Astrocyte of the hippocampus (primary cell): ENCODE measurements around the gene RESF1.

Experiments used
- DNase-seq: peaks from one replicate; pipeline ENCODE4 v3.0.0; 2011; ENCODE audit warnings: low read depth, low spot score

The RESF1 gene

DNA sequence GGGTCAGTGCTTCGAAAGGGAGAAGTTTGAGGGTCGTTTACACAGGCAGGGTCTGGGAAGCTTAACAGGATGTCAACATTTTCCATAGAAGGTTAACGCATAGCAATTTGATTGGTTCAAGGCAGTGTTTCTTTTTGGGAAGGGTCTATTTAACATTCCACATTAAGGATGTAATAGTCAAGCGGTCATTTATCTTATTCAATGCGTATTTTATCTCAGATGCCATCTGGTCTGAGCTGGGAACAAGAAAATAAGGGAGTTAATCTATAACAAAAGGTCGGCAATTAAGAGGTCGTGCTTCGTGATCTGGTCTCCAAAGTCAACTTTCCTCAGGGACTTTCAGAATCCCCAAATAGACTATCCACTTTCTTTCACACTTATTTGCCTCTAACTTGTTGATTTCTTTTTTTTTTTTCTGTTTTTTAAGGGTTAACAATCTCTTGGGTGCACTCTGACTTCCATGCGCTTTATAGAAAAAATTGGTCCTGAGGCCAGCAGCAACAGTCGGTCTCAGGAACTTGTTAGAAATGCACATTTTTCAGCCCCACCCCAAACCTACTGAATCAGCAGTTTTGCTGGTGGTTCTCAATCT lies 550 bp upstream of the RESF1 start:
- peak; percentile 4 for DNase-seq

DNA sequence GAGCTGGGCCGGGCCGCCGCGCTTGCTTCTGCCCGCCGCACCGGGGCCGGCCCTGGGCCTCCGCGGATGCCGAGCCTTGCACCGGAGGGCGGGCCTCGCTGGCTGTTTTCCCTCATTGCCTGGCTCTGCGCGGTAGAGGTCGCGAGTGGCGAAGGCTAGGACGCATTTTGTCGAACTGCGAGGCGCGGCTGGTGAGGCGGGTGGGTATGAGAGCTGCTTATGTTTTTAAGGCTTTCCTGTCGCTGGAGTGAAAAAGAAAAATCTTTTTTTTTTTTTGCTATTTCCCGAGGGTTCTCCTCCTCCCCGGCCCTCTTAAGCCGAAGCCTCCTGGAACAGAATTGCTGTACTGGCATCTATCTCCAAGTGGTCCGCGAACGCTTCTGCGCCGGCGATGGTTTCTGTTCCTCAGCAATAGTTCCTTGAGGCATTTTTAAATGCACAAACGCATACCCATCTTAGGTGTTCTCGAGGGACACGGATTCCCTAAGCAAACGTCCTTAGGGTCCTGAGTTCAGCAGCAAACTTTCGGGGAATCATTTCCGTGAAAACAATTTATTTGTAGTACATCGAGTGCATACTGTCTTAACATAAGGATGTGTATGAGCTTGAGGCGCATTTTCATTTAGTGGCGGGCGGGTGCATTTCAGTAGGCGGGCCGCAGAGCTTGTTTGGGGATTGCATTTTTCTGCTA lies 631 bp downstream of the RESF1 start:
- peak; percentile 82 for DNase-seq

DNA sequence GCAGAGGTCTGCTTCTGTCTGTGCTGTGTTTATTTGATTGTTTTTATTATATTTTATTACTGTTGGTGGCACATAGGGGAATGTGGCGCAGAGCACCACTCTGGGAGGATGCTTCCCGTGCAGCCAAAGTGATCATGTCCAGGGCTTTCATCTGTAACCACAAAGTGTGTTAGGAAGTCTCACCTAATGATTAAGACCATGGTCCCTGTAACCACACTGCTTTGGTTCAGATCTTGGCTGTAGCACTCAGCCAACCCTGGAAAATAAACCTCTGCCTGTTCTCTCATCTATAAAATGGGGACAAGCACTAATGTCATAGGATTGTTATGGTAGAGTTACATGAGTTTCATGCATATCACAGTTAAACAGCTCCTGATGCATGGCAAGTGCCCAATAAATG lies 1.9 kb downstream of the RESF1 start:
- peak; percentile 3 for DNase-seq

- DNase-seq, result no peak
These were observed 2.9 kb downstream of the RESF1 start for GRCh38 chr12:31962076-31962475.

DNA sequence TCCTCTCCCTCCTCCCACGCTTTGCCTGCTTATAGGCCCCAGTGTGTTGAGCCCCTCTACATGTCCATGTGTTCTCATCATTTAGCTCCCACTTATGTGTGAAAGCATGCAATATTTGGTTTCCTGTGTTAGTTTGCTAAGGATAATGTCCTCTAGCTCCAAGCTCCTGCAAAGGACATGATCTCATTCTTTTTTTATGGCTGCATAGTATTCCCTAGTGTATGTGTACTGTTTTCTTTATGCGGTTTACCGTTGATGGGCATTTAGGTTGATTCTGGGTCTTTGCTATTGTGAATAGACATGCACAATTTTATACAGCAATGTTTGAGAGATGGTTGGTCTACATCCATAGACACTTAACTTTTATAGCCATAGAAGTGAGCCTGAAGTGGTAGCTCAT lies 5.1 kb downstream of the RESF1 start:
- no peak for DNase-seq

- DNase-seq, result no peak
These were observed 5.9 kb downstream of the RESF1 start for GRCh38 chr12:31965090-31965489.

- DNase-seq, result peak; percentile 3
These were observed 7.5 kb downstream of the RESF1 start for GRCh38 chr12:31966558-31967205.

GRCh38 chr12:31967539-31967938 lies 8.3 kb downstream of the RESF1 start:
- no peak for DNase-seq

DNA sequence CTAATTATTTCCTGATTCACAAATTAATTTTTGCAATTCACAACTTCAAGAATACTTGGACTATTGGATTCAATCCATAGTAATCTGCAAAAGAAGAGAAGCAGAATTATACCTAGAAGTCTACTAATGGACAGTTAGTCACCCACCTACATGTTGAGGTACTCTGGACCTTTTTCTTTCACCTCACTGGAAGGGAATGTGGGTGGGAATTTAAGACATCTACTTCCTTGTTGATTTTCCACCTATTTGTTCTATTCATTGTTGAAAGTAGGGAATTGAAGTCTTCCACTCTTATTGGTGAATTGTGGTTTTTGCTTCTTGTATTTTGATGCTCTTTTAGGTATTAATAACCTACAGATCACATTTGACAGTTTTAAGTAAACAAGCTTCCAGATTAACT lies 11.0 kb downstream of the RESF1 start:
- no peak for DNase-seq

DNA sequence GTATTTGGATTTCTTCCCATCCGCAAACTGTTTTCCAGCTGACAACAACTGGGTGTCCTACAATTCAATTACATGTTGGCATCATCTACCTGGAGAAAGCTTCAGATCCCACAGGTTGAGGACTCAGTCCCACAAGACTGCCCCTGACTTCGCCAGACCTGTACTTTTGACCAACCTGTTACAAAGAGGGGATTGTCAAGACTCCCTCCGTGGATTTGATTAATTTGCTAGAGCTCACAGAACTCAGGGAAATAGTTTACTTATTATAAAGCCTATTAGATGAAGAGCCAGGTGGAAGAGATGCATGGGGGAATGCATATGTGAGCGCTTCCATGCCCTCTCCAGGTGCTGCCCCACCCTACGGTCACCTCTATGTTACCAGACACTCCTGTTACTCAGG lies 14.6 kb downstream of the RESF1 start:
- DNase-seq, result no peak

- no peak for DNase-seq
These were observed 15.5 kb downstream of the RESF1 start for GRCh38 chr12:31974673-31975072.

- DNase-seq, result no peak
These were observed 25.8 kb downstream of the RESF1 start for GRCh38 chr12:31984806-31985591.

DNA sequence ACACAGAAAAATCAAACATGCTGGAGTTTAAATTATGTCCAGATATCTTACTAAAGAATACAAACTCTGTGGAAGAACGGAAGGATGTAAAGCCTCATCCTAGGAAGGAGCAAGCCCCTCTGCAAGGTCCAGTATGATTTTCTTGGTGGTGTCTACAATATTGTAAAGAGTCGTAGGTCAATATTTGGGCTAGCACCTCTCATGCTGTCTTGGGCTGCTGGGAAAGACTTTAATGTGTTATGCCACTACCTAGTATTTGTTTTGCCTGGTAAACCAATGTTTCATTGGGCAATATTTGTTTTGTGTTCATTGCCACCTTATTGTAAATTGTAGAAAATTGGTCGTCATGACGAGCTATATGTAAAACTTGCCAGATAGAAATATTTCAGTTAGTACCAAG lies 26.6 kb downstream of the RESF1 start:
- peak; percentile 24 for DNase-seq

DNA sequence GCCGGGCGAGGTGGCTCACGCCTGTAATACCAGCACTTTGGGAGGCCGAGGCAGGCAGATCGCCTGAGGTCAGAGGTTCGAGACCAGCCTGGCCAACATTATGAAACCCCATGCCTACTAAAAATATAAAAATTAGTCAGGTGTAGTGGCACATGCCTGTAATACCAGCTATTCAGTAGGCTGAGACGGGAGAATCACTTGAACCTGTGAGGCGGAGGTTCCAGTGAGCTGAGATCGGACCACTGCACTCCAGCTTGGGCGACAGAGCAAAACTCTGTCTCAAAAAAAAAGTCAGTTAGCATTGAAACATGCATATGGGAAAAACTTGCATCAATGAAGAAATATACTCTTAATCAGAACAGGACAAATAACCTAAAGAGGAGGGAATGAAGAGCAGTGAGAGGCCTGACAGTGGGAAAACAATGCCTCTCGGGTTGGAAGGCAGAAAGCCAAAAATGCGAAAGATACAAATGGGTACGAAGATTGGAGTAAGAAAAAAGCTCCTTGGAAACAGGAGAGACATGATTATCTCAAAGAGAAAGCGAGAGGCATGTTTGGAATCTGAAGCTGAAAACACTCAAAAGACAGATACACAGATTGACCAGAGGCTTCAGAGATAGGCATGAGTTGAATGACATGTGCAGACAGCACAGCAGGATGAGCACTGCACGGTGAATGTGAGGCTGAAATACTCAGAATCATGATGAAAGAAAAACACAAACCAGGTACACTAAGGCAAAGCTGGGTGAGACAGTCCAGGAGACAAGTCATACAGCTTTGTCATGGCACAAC lies 30.6 kb downstream of the RESF1 start:
- peak; percentile 30 for DNase-seq

GRCh38 chr12:31991146-31991545 lies 31.9 kb downstream of the RESF1 start:
- no peak for DNase-seq

DNA sequence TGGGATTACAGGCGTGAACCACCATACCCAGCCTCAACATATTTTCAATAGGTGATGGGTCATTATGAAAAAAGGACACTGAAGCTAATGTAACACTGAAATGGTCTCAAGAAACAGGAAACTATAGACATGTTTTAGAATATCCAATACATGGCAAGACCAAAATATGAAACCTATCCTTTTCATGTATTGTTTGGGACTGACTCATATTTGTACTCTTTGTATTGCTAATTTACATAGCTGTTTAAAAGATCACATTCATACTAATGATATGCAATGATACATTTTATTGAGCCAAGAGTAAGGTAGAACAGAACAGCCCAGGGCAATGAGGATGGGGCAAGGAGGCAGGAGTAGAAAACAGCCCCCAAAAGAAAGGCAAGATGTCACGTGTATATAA lies 32.6 kb downstream of the RESF1 start:
- DNase-seq, result no peak

DNA sequence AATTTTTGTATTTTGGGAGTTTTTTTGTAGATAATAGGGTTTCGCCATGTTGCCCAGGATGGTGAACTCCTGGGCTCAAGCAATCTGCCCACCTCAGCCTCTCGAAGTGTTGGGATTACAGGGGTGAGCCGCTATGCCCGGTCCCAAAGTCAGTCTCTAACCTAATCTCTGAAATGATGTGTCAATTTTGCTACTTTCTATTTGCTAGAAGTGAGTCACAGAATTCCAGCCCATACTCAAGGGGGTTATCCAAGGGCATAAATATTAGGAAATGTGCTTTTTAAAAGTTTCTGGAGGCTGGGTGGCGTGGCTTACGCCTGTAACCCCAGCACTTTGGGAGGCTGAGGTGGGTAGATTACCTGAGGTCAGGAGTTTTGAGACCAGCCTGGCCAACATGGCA lies 40.5 kb downstream of the RESF1 start:
- DNase-seq, result no peak

GRCh38 chr12:32000373-32001005 lies 41.3 kb downstream of the RESF1 start:
- no peak for DNase-seq

GRCh38 chr12:32002848-32003493 lies 43.8 kb downstream of the RESF1 start:
- peak; percentile 19 for DNase-seq

DNA sequence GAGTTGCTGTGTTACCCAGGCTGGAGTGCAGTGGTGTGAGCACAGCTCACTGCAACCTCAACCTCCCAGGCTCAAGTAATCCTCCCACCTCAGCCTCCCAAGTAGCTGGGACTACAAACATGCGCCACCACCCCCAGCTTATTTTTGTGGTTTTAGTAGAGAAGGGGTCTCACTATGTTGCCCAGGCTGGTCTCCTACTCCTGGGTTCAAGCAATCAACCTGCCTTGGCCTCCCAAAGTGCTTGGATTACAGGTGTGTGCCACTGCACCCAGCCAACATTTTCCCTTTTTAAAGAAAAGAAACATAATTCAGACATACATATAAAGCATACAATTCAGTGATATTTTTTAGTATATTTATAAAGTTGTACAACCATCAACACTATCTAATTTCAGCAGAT lies 44.4 kb downstream of the RESF1 start:
- no peak for DNase-seq
